Esophagus muscularis mucosa (tissue), 4 donors: ENCODE results near the gene C1orf35. TPM values are rescaled to one million over a fixed set of nuclear protein-coding genes. Genes with fewer than 3 reads are reported as not detected.

Experiments
- DNase-seq: peaks from one replicate; pipeline ENCODE4 v3.0.0-alpha.2; 2017; ENCODE audit errors: extremely low spot score
- H3K27ac ChIP-seq, 4 donors: fragments of 200-600 bp; sonication (generic); replicated peaks in 1 of 4; 1 replicate in 3 of 4; 2 replicates in 1 of 4; pipeline ENCODE4 v1.5.1; 2016 to 2019; ENCODE audit warnings: mild to moderate bottlenecking in 1 of 4
- H3K27me3 ChIP-seq, 4 donors: fragments of 200-600 bp; sonication (generic); one replicate each; pipeline versions ENCODE4 v1.5.1 to v1.6.0; 2016 to 2019
- H3K36me3 ChIP-seq, 4 donors: fragments of 200-600 bp; sonication (generic); one replicate each; pipeline ENCODE4 v1.5.1; 2016 to 2019
- H3K4me1 ChIP-seq, 4 donors: fragments of 200-600 bp; sonication (generic); one replicate each; pipeline ENCODE4 v1.5.1; 2016 to 2019
- H3K4me3 ChIP-seq, 4 donors: fragments of 200-600 bp; sonication (generic); 1 replicate in 2 of 4; 2 replicates in 2 of 4; pipeline ENCODE4 v1.5.1; 2016 to 2019; ENCODE audit warnings: mild to moderate bottlenecking in 4 of 4, moderate library complexity in 1 of 4
- H3K9me3 ChIP-seq, 4 donors: fragments of 200-600 bp; sonication (generic); 1 replicate in 3 of 4; 2 replicates in 1 of 4; pipeline ENCODE4 v1.5.1; 2016 to 2019
- CTCF ChIP-seq, 3 experiments: fragments of 200-600 bp in 2 of 3; fragments of 450-650 bp in 1 of 3; sonication (generic) in 2 of 3; IDR thresholded peaks; one replicate each; pipeline ENCODE4 v1.5.1; 2017 to 2019; ENCODE audit warnings: antibody characterized with exemption in 3 of 3, mild to moderate bottlenecking in 2 of 3, moderate library complexity in 1 of 3
- EP300 ChIP-seq: sonication (generic); formaldehyde crosslinking; IDR thresholded peaks from one replicate; pipeline ENCODE4 v1.6.1; 2017; ENCODE audit warnings: antibody characterized with exemption
- POLR2A ChIP-seq: fragments of 450-650 bp; IDR thresholded peaks from one replicate; pipeline ENCODE4 v1.6.1; 2017; ENCODE audit warnings: antibody characterized with exemption, moderate library complexity, mild to moderate bottlenecking, low read depth
- POLR2AphosphoS5 ChIP-seq, 2 donors: sonication (generic); formaldehyde crosslinking; IDR thresholded peaks; one replicate each; pipeline ENCODE4 v1.6.1; 2017; ENCODE audit warnings: antibody characterized with exemption in 2 of 2
- WGBS: methylation state at CpG from one replicate; pipeline ENCODE4 v1.1.5; 2018; 5-methylcytosine and 5-hydroxymethylcytosine counted together
- intact Hi-C: fragments of 100-400 bp; cut with DNase I; formaldehyde crosslinking; loops from one replicate; pipeline ENCODE4 v1.15.1; 2023
- small RNA-seq, 3 donors: library from RNA; depleted of rRNA; stranded (forward); fragments of <200 nt; gene quantifications; one replicate each; pipeline ENCODE3, GENCODE V24; 2016
- total RNA-seq, 4 donors: library from RNA; depleted of rRNA; stranded (reverse); fragments of >200 nt; gene quantifications; one replicate each; pipeline versions ENCODE4 v1.1.0 to v1.2.1, GENCODE V29; 2016

C1orf35 gene
- total RNA-seq, 4 donors from 2014 or later = 11.2 to 24.3 (median 11.9) TPM

DNA sequence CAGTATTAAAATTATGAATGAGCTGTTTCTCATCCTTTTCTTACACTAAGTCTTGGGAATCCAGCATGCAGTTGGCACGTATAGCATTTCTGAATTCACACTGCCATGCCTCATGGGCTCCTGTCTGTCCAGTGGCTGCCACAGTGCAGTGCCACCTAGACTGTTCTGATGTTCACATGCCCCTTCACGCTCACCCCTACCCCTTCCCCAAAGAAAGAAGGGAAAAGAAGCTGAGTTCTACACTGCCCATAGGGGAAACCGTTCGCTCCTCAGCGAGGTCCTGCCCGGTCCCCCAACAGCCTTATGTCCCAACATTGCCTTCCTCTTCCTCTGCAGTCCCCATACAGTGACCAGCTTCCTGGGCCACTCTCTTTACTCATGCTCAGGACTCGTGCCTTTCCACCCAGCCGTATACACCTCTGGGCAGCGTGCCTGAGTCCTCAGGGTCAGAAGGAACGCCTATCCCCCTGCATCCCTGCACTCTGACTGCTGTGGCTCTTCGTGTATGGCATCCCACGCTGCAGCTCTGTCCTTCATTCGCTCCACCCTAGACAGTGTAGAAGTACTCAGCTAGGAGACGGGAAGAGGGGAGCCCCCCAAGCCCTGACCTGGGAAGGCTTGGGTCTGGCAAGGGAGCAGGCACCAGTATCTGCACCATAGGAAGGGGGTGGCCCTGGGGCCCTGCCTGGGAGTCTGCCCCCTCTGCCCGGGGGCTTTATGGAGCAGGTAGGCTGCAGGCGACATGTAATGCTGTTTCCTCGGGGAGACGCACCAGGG, 44.8 kb downstream of the C1orf35 start:
- no peak for DNase-seq
- WGBS = 61% methylated on average over 13 of the region's 18 CpGs
- Histone ChIP-seq H3K4me3 (no peak overlapping the region), H3K4me1 (peaks cover 8 to 23% (median 21%) of the 10 kb centered on the region in 4 donors), H3K27me3 (peaks cover 11 to 82% (median 49%) of the 10 kb centered on the region in 4 donors), H3K27ac (no peak overlapping the region), H3K36me3 (no peaks in the 10 kb centered on the region), H3K9me3 (peaks cover 0 to 11% (median 6%) of the 10 kb centered on the region in 4 donors)
- intact Hi-C loops = no loop called here
- TF ChIP-seq POLR2A = no peak
- no peak for TF ChIP-seq CTCF (IDR thresholded peaks at IDR 0.05)
- no peak for TF ChIP-seq EP300
- no peak for TF ChIP-seq POLR2AphosphoS5 (IDR thresholded peaks at IDR 0.05)

Small RNAs within 50 kb of the gene (small RNA-seq; reads per million reads assigned to genes)
- gene AL359510.1 = 0 reads per million in 3 donors

Other genes starting within 250 kb of the C1orf35 start
- gene WNT9A, start 155.4 kb downstream of the C1orf35 start, total RNA-seq = 10 to 100 TPM in 3 of 4 donors, 1 to 10 TPM in 1; 7.5 to 18.1 (median 14.4) TPM
- gene WNT3A, start 96.3 kb downstream of the C1orf35 start, total RNA-seq = not detected
- gene ARF1, start 20.6 kb downstream of the C1orf35 start, total RNA-seq = 100 to 1,000 TPM; 238 to 392 (median 346) TPM
- gene MRPL55, start 6.0 kb upstream of the C1orf35 start, total RNA-seq = 10 to 100 TPM; 52.3 to 64.9 (median 60.1) TPM
- gene GUK1, start 37.0 kb upstream of the C1orf35 start, total RNA-seq = 100 to 1,000 TPM; 292 to 354 (median 305) TPM
- 10 to 100 TPM in 1 of 4 donors, 1 to 10 TPM in 3; 6.0 to 11.3 (median 7.8) TPM for gene GJC2, start 46.6 kb upstream of the C1orf35 start, total RNA-seq
- 10 to 100 TPM in 1 of 4 donors, 1 to 10 TPM in 3; 3.7 to 11.8 (median 6.6) TPM for gene IBA57, start 62.5 kb upstream of the C1orf35 start, total RNA-seq
- gene OBSCN, start 104.7 kb upstream of the C1orf35 start, total RNA-seq = 10 to 100 TPM; 12.6 to 31.4 (median 17.8) TPM